NCI-H1092 treated with DMSO at 0.1 percent for 48 hours (cell line): ENCODE measurements around the gene DHX40.
"Not testable (repeated sequence)": the region's sequence is repeated elsewhere in the genome, so short reads cannot be mapped to it uniquely, and the experiment has no call there.

Source experiments
- DNase-seq: peaks from one replicate; lab custom pipeline; 2025; lab: John Stamatoyannopoulos, UW

Gene DHX40

DNA sequence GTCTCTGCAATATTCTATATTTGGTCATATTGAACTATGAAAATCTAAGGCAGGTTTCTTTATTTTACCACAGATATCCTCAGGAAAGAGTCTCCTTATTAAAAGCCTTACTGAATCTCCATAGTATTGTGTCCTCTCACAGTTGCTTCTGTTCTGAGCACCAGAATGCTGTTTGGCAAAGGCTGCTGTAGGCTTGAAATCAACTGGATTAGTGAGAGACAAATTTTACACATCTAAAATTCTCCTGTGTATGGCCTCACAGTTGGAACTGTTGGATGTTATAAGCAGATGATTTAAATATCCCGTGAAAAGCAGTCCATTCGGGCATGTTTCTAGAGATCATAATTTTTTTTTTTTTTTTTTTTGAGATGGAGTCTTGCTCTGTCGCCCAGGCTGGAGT is 63.8 kb downstream of the DHX40 start:
- DNase-seq = no peak

DNA sequence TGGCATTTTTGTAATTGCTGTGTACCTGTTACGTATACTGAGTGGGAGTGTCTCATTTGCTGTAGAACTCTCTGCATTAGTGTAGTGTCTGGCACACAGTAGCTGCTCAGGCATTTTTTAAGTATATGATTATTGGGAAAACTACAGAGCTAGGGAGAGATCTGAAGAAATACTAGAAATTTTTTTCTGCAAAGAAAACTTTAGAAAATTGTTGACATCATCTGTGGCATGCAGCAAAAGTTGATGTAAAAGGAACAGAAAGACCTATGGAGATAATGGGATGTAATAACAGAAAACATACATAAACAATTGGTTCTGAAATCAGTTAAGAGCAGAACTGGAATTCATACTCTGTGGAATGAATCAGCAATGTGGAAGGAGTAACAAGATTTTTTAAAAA is 65.9 kb downstream of the DHX40 start:
- DNase-seq = no peak

DNA sequence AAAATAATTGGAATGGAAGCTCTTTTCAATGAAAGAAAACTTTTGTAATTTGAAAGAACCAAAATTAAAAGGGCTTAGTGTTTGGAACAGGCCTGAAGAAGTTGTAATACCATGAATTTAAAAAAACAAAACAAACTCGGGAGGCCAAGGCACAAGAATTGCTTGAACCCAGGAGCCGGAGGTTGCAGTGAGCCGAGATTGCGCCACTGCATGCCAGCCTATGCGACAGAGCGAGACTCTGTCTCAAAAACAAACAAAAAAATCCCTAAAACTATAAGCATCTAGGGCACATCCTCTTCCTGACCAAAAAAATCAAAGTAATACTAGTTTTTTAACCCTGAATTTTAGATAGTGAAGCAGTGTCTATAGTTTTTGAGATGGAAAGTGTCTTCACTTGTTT is 67.0 kb downstream of the DHX40 start:
- DNase-seq = no peak

DNA sequence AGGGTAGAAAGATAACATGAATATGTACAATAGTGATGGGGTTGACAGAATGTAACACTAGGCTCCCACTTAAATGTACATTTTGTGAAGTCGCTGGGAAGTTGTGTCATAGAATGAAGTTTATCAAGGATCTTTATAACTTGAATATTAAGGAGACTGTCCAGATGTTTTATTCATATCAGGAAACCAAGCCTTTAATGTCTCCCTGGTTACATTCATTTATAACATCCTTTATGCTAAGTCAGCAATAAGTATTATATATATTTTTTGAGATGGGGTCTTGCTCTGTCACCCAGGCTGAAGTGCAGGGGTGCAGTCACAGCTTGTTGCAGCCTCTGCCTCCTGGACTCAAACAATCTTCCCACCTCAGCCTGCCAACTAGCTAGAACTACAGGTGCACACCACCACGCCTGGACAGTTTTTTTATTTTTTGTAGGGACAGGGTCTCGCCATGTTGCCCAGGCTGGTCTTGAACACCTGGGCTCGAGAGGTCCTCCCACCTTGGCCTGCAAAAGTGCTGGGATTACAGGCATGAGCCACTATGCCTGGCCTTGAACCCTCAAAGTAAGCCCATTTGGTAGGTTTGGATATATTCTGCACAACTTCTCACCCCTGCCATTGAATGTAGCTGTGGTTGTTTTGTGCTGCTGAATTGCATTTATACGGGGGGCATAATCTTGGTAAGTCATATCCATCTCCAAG is 68.4 kb downstream of the DHX40 start:
- no peak for DNase-seq

DNA sequence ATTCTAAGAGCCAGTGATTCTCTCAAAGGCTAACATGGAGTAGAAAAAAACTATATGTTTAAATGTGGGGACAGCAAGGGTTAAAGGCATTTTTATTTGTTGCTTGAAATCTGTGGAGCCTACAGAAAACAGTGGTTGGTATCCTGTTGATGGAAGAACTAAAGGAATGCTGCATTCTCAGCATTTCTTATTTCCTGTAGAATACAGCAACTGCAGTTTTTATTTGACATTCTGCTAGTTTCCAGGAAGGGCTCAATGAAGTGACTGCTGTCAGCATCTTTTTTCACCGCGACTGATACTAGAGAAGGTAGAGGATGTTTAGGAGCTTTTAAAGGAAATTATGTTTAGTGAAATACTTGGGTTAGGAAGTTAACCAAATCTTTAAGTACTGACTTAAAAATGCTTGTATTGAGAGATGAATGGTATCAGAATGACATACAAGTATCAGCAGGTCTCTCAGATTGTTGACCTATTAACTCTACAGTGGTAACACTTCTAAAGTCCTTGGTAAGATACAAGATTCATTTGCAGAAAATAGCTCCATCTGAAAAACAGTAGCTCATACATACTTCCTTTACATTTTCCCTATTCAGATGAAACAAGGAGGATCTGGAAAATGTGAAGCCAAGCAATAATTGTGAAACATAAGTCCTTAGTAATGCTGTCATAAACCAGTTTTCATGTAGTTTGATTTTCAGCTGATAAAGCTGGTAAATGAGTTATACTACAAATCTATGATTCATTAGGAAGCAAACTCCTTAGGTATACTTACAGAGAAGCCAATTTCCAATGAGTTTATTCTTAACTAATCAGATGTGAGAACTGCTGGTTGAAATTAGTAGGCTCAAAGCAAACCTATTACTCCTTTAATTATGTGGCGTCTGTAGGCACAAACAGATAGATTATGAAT is 69.5 kb downstream of the DHX40 start:
- DNase-seq = no peak

DNA sequence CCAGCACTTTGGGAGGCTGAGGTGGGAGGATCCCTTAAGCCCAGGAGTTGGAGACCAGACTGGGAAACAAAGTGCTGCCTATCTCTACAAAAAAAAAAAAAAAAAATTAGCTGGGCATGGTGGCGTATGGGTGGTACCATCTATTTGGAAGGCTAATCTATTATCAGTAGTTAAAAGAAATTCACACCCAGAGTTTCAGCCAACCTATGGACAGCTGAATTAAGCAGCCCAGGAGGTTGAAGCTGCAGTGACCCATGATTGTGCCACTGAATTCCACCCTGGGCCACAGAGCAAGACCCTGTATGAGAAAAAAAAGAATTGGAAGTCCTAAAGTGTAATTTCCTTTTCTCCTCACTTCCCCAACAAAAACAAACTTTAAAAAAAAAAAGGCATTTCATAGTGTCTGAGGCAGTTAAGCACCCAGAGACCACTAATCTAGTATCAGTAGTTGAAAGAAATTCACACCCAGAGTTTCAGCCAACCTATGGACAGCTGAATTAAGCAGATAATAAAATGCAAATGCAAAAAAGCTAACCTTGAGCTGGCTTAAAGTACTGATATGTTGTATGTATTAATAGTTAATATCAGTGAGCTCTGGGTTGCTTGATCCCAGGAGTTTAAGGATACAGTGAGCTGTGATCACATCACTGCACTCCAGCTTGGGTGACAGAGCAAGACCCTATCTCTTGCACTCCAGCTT is 72.4 kb downstream of the DHX40 start:
- no peak for DNase-seq

DNA sequence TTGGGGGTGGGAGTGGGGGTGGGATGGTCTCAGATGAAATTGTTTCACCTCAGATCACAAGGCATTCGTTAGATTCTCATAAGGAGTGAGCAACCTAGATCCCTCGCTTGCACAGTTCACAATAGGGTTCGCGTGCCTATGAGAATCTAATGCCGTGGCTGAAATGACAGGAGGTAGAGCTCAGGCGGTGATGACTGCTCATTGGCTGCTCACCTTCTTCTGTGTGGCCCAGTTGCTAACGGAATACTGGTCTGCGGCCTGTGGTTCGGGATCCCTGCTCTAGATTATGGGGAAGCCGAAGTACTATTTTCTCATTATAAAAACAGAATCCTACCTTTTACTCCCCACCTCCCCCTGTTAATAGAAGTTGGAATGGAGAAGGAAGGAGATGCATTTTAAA is 73.1 kb downstream of the DHX40 start:
- DNase-seq = no peak

DNA sequence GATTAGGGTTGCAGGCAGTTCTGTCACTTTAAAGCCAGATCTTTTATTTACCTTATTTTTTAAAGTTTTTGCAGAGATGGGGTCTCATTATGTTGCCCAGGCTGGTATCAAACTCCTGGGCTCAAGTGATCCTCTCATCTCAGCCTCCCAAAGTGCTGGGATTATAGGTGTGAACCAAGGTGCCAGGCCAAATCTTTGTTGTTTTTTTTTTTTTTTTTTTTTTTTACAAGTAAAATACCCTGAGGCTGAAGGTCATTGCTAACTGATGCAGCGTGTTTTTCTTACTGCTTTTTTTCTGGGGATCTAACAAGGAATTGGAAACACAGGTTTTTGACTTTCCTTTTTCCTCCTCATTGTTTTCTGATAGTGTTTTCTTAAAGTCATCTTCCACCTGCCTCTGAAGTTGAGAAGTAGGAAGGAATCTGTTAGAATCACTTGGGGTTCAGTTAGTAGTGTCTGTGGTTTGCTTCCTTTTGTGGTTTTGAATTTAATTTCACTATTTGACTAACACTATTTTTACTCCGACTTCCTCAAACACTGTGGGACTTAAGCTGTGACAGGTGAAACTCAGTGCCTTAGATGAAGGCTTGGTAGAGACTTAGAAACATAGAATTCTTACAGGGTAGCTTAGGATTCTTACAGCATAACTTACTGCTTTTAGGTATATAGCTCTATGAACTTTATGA is 76.5 kb downstream of the DHX40 start:
- DNase-seq = no peak

DNA sequence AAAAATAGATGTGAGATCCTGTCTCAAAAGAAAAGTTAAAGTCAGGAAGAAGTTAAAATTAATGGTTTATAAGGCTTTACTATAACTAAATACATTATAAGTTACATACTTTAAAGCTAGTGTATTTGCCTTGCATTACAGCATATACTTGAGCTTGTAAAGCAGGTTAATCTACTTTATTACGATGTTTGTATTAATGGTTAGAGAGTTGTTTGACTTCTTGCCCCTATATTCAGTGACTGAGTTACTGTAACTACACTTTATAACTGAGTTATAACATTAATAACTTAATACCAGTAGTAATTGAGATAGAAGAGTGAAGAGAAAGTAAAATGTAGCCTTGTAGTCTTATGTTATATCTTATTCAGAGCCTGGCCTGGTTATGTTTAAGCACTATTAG is 77.2 kb downstream of the DHX40 start:
- DNase-seq = no peak

DNA sequence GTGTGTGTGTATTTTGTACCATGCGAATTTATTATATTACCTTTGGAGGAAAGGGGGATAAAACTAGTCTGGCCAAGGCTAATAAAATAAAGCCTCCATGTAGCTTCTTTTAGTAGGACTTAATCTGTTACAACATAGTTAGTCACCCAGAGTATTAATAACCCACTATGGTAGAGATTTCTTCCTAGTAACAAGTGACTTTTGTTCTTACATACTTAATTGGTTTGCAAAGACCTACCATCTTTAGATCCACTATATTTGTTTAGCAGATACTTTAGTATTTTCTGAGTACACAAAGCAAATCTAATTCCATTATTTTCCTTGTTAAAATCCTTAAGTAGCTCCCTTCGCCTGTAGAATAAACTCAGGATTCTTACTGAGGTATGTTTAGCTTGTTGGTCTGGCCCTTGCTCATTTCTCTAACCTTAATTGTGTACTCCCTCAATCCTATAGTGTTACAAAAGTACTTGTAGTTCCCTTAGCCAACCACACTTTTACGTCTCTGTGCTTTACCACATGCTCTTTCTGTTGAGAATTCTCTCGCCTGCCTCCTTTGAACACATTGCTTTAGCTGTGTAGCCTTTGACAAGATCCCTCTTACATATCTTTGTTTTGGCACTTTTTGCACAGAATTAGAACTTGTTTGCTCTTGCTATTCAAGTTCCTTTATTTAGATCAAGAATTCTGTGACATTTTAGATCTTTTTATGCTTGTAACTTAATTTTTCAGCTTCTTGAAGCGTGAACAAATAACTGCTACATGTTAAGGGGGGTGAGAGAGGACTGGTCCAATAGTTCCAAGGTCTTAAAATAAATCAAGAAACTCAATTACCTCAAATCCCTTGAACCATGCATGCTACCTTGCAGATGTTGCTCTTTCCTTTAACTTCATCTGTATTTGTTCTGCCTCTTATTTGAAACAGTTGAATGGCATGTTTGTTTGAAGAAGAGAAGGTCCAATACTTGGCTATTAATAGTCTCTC is 78.0 kb downstream of the DHX40 start:
- DNase-seq = no peak

DNA sequence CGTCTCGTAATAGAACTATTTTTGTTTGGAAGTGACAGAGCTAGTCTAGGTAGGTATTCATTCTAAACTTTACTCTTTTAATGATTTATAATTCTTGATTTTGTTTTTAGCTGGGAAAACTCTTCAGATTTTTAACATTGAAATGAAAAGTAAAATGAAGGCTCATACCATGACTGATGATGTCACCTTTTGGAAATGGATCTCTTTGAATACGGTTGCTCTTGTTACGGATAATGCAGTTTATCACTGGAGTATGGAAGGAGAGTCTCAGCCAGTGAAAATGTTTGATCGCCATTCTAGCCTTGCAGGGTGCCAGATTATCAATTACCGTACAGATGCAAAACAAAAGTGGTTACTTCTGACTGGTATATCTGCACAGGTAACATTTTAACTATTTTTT is 81.9 kb downstream of the DHX40 start:
- no peak for DNase-seq

DNA sequence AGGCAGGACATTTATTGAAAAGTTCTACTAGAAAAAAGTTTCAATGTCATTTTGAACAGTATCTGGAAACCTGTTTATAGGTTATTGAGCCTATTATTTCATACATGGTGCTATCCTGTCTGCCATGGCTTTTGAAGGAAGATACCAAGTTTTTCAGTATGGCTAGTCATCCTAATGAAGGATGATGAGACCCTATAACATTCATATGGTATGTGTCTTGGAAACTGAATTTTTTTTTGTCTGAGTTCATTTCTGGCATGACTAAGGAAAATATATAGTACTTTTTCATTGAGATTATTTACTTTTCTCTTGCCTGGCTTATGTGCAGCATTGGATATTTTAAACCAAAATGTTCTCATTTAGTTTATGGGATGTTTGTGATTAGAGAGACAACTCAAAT is 84.5 kb downstream of the DHX40 start:
- no peak for DNase-seq

DNA sequence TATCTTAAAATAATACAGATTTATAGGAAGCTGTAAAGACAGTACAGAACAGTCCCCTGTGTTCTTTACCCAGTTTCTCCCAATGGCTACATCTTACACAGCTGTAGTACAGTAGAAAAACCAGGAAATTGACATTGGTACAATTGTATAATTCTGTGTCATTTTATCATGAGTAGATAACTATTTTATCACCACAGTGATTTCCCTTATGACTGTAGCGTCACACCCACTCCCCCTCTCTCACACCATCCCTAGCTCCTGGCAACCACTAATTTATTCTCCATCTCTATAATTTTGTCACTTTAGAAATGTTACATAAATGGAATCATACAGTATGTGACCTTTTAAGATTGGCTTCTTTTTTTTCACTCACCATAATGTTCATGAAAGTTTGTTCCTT is 85.2 kb downstream of the DHX40 start:
- DNase-seq = no peak

DNA sequence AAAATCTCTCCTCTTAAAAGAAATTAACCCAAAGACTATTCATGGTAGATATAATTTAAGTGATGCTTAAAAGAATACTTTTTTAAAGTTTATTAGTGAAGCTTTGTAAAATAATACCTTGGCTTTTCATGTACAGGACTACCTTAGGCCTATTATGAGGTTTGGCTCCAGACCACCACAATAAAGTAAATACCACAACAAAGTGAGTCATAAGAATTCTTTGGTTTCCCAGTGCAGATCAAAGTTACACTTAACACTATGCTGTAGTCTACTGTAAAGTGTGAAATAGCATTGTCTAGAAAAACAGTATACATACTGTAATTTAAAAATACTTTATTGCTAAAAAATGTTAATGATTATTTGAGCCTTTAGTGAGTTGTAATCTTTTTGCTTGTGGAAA is 85.9 kb downstream of the DHX40 start:
- DNase-seq = no peak

DNA sequence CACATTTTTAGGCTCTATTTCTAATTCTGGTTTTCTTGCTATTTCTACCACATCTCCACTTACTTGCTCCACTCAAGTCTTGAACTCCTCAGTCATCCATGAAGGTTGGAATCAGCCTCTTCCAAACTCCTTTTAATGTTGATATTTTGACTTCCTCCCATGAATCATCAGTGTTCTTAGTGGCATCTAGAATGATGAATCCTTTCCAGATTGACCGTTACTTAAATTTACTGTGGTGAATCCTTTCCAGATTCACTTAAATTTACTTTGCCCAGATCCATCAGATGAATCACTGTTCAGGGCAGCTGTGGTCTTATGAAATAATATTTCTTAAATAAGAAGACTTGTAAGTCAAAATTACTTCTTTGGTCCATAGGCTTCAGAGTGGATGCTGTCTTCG is 86.7 kb downstream of the DHX40 start:
- DNase-seq = no peak

DNA sequence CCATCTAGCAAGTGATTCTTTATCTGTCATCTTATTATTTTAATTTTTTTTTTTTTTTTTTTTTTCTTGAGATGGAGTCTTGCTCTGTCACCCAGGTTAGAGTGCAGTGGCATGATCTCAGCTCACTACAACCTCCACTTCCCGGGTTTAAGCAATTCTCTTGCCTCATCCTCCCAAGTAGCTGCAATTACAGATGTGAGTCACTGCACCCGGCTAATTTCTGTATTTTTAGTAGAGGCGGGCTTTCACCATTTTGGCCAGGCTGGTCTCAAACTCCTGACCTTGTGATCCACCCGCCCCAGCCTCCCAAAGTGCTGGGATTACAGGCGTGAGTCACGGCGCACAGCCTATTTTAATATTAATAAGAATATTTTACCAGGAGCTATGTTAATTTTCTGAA is 91.2 kb downstream of the DHX40 start:
- not testable (repeated sequence) for DNase-seq
